ENCODE data around the gene RIIAD1. TPM values are rescaled to one million over a fixed set of nuclear protein-coding genes. Genes with fewer than 3 reads are reported as not detected.

RIIAD1 gene
- total RNA-seq, 1 experiment from 2014 or later = not detected

DNA sequence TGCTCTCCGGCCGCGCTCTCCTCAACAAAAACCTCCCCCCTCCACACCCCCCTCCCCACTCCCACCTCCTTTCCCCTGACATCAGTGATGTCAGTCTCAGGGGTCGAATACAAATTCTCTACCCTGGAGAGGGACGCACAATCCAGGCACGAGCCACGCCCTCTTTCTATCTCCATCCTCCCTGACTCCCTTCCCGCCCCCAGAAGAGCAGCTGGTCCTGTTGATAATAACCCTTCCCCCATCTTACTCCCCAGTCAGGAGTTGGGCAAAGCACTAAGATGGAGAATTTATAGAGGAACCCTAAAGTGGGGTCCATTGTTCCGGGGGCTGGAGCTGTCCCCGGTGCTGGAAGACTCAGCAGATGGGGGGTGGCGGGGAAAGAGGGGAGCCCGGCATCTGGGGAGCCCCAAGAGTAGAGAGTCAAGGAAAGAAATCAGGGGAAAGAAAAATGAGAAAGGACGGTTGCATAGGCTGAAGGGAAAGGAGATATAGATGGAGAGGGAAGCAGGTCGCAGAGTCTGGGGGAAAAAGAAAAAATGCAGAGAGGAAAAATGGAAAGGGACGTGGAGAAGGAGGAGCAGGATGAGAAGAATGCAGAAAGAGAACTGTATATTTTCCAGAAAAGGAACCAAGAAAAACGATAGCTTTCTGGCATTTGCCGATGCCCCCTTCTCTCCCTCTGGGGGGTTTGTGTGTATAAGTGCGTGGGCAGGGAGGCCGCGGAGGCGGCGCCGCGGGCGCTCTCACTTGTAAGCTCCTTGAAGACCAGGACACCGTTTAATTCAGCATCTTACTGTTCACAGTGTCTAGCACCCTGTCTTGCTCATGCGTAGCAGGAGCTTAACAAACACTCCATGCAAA lies 4.3 kb upstream of the RIIAD1 start, which contains the start of gene CELF3 (continued):
- TF ChIP-seq ARID4B (CRISPR knock-in tag; IDR thresholded peaks at IDR 0.05; ENCODE audit: borderline replicate concordance) = peak; percentile 66; the same call in 1 of the 2 replicates
- TF ChIP-seq MYBL2 (CRISPR knock-in tag; IDR thresholded peaks at IDR 0.05) = 0 out of 2 replicates have a peak, but pooled peaks have one; percentile 32
- TF ChIP-seq, protein P1, sequence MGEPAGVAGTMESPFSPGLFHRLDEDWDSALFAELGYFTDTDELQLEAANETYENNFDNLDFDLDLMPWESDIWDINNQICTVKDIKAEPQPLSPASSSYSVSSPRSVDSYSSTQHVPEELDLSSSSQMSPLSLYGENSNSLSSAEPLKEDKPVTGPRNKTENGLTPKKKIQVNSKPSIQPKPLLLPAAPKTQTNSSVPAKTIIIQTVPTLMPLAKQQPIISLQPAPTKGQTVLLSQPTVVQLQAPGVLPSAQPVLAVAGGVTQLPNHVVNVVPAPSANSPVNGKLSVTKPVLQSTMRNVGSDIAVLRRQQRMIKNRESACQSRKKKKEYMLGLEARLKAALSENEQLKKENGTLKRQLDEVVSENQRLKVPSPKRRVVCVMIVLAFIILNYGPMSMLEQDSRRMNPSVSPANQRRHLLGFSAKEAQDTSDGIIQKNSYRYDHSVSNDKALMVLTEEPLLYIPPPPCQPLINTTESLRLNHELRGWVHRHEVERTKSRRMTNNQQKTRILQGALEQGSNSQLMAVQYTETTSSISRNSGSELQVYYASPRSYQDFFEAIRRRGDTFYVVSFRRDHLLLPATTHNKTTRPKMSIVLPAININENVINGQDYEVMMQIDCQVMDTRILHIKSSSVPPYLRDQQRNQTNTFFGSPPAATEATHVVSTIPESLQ (CRISPR knock-in tag; IDR thresholded peaks at IDR 0.05) = no peak
- no peak for TF ChIP-seq USF2 (CRISPR knock-in tag; IDR thresholded peaks at IDR 0.05)
- no peak for TF ChIP-seq NFYB (CRISPR knock-in tag; conservative IDR thresholded peaks at IDR 0.05; ENCODE audit: low read depth)
- TF ChIP-seq NFATC4 (CRISPR knock-in tag; IDR thresholded peaks at IDR 0.05) = no peak
- no peak for TF ChIP-seq NR2C2 (CRISPR knock-in tag; IDR thresholded peaks at IDR 0.05)

GRCh38 chr1:151718011-151718431 lies 3.3 kb upstream of the RIIAD1 start:
- POLR2A ChIA-PET = no interaction called here
- H3K4me1 Mint-ChIP-seq = peaks cover 31% of the 10 kb centered on the region
- 0 out of 2 replicates have a peak overlapping the region, but pooled peaks have one; percentile 71 for H3K4me3 Mint-ChIP-seq
- DNase-seq (ENCODE audit: low spot score) (no peak), ATAC-seq (no peak)
- no peaks in the 10 kb centered on the region for H3K36me3 Mint-ChIP-seq
- no peaks in the 10 kb centered on the region for H3K9me3 Mint-ChIP-seq
- no peak overlapping the region for H3K27ac Mint-ChIP-seq
- H3K27me3 Mint-ChIP-seq (ENCODE audit: low read depth) = peaks cover 69% of the 10 kb centered on the region
- CTCF ChIA-PET = interaction anchor here (3.4 to 3.9 kb wide), 3 partner anchors 10 to 124 kb away, joined by 17 to 48 read pairs (median 44); no protein-coding TSS in a partner anchor
- TF ChIP-seq GABPB1 (CRISPR knock-in tag; IDR thresholded peaks at IDR 0.05) (no peak), JUN (CRISPR knock-in tag; IDR thresholded peaks at IDR 0.05) (no peak), ZNF532 (CRISPR knock-in tag; IDR thresholded peaks at IDR 0.05; ENCODE audit: borderline replicate concordance) (no peak), GTF2I (CRISPR knock-in tag; conservative IDR thresholded peaks at IDR 0.05) (no peak), ZNF396 (CRISPR knock-in tag; IDR thresholded peaks at IDR 0.05; ENCODE audit: borderline replicate concordance) (no peak), JAZF1 (CRISPR knock-in tag; IDR thresholded peaks at IDR 0.05) (no peak), ZNF416 (CRISPR knock-in tag; IDR thresholded peaks at IDR 0.05) (no peak), ZNF121 (CRISPR knock-in tag; IDR thresholded peaks at IDR 0.05) (no peak), MXD4 (CRISPR knock-in tag; IDR thresholded peaks at IDR 0.05; ENCODE audit: borderline replicate concordance) (no peak)
- TF ChIP-seq, protein P2, sequence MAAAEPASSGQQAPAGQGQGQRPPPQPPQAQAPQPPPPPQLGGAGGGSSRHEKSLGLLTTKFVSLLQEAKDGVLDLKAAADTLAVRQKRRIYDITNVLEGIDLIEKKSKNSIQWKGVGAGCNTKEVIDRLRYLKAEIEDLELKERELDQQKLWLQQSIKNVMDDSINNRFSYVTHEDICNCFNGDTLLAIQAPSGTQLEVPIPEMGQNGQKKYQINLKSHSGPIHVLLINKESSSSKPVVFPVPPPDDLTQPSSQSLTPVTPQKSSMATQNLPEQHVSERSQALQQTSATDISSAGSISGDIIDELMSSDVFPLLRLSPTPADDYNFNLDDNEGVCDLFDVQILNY (CRISPR knock-in tag; IDR thresholded peaks at IDR 0.05) = no peak
- TF ChIP-seq, protein P3, sequence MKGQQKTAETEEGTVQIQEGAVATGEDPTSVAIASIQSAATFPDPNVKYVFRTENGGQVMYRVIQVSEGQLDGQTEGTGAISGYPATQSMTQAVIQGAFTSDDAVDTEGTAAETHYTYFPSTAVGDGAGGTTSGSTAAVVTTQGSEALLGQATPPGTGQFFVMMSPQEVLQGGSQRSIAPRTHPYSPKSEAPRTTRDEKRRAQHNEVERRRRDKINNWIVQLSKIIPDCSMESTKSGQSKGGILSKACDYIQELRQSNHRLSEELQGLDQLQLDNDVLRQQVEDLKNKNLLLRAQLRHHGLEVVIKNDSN (CRISPR knock-in tag; IDR thresholded peaks at IDR 0.05) = no peak
- TF ChIP-seq, protein P4, sequence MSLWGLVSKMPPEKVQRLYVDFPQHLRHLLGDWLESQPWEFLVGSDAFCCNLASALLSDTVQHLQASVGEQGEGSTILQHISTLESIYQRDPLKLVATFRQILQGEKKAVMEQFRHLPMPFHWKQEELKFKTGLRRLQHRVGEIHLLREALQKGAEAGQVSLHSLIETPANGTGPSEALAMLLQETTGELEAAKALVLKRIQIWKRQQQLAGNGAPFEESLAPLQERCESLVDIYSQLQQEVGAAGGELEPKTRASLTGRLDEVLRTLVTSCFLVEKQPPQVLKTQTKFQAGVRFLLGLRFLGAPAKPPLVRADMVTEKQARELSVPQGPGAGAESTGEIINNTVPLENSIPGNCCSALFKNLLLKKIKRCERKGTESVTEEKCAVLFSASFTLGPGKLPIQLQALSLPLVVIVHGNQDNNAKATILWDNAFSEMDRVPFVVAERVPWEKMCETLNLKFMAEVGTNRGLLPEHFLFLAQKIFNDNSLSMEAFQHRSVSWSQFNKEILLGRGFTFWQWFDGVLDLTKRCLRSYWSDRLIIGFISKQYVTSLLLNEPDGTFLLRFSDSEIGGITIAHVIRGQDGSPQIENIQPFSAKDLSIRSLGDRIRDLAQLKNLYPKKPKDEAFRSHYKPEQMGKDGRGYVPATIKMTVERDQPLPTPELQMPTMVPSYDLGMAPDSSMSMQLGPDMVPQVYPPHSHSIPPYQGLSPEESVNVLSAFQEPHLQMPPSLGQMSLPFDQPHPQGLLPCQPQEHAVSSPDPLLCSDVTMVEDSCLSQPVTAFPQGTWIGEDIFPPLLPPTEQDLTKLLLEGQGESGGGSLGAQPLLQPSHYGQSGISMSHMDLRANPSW (CRISPR knock-in tag; conservative IDR thresholded peaks at IDR 0.05; ENCODE audit: low read depth) = no peak
